Right lobe of liver (tissue), 6 donors: Measurements from ENCODE around the gene DDIT4L. TPM values are rescaled to one million over a fixed set of nuclear protein-coding genes. Genes with fewer than 3 reads are reported as not detected.

Experiments used
- ATAC-seq, 4 donors: fragments of 200-7000 bp; cut with Tn5 transposase; one replicate each; pipeline ENCODE4 v1.9.1; 2020; ENCODE audit warnings: mild to moderate bottlenecking in 4 of 4, moderate library complexity in 4 of 4
- DNase-seq, 3 donors: peaks; one replicate each; pipeline ENCODE4 v3.0.0-alpha.2; 2020
- H3K27ac ChIP-seq, 3 donors: fragments of 200-600 bp; one replicate each; pipeline ENCODE4 v1.8.0; 2022
- H3K27me3 ChIP-seq, 2 donors: fragments of 200-600 bp; one replicate each; pipeline ENCODE4 v1.8.0; 2022
- H3K36me3 ChIP-seq, 4 donors: fragments of 200-600 bp; sonication (generic) in 1 of 4; one replicate each; pipeline versions ENCODE4 v1.5.1 to v1.8.0; 2017 to 2022; ENCODE audit warnings: control low read depth in 1 of 4
- H3K4me1 ChIP-seq, 4 donors: fragments of 200-600 bp; sonication (generic) in 1 of 4; one replicate each; pipeline versions ENCODE4 v1.5.1 to v1.8.0; 2017 to 2022; ENCODE audit warnings: control low read depth in 1 of 4
- H3K4me3 ChIP-seq, 3 donors: fragments of 200-600 bp; one replicate each; pipeline ENCODE4 v1.8.0; 2022
- H3K9me3 ChIP-seq, 4 donors: fragments of 200-600 bp; sonication (generic) in 1 of 4; one replicate each; pipeline versions ENCODE4 v1.5.1 to v1.8.0; 2017 to 2022; ENCODE audit warnings: control low read depth in 1 of 4
- POLR2A ChIP-seq: fragments of 450-650 bp; IDR thresholded peaks from one replicate; pipeline ENCODE4 v1.6.1; 2017; ENCODE audit warnings: antibody characterized with exemption, mild to moderate bottlenecking
- WGBS: methylation state at CpG from one replicate; pipeline ENCODE4 v1.1.6; 2018; ENCODE audit warnings: low coverage, low lambda C conversion rate; ENCODE audit not compliant: insufficient coverage; ENCODE audit errors: missing lambda C conversion rate; 5-methylcytosine and 5-hydroxymethylcytosine counted together
- intact Hi-C, 2 donors: fragments of 100-400 bp; cut with DNase I; formaldehyde crosslinking; loops; one replicate each; pipeline versions ENCODE4 v1.11.2 to v1.14.1; 2022
- total RNA-seq, 6 experiments: library from RNA; depleted of rRNA in 2 of 6; stranded (reverse); fragments of >200 nt in 2 of 6; fragmentation: NEBNext Ultra II Directional in 3 of 6; extraction: Animal tissue kit (Norgen Biotek cat#: 25700) in 3 of 6; gene quantifications; one replicate each; pipeline versions ENCODE4 v1.1.0 to v1.2.4, GENCODE V29; 2016 to 2023
- TF ChIP-seq, protein P1 (sequence below), 4 donors: fragments of 200-600 bp in 3 of 4; fragments of 450-650 bp in 1 of 4; IDR thresholded peaks; one replicate each; pipeline versions ENCODE4 v1.5.1 to v1.8.0; 2016 to 2022; ENCODE audit warnings: antibody characterized with exemption in 4 of 4, mild to moderate bottlenecking in 2 of 4
- donor health status: DM: no; HTN: yes; CAD: no.
- donor health status: DM: no; HTN: no; CAD: no.
- donor health status: DM: no; HTN: no; CAD: no.
- donor health status: DM: no; HTN: yes; CAD: no.
- donor health status: DM: no; HTN: yes; CAD: no.

DDIT4L gene
- total RNA-seq, 6 experiments from 2014 or later: 0.07 to 0.46 (median 0.22) TPM

DNA sequence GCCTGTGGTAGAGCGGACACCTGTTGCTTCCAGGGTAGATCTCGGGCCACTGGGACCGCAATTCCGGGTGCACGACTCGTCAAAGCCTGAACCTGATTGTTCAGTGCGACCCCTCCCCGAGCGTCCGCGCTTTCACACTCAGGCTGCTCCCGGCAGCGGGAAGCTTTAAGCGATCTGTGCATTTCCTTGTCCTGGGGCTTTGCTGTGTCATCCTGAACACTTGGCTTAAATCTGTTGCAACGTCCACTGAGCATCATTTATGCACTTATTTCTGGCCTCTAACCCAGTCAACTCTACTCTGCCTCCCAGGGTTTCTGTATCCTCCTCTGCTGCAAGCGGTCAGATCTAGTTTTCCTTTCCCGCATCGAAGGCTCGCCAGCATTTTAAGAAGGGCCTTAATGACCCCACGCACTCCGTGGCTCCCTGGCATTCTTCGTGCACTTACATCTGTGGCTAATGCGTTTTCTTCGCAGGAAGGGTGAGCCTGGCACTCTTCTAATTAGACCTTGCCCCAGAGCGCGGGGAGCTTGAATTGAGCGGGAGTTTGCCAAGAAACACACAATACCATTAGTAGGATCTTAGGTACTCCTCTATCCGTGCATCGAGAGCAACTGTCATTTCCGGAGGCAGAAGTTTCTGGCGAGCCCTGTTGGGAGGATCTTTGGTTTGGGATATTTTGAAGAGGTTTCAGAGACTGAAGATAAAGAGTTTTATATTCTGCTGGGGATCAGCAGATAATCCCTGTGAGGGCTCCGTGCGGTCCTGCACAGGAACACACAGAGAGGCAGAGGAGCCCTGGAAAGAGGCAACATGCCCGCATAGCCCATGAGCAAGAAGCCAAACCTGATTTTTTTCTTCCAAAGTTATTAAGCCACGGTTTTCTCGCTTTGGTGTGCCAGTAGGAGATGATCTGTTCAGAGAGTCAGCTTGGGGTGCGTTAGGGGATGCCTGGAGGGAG is 654 bp upstream of the DDIT4L start:
- peaks cover 0 to 8% (median 3%) of the 10 kb centered on the region in 4 donors for H3K4me1 ChIP-seq
- H3K4me3 ChIP-seq: peak overlapping the region; percentile 53 to 63 (median 59)
- ATAC-seq (peak; percentile 17 to 48 (median 39)), DNase-seq (no peak)
- no peak for TF ChIP-seq POLR2A
- intact Hi-C loops: no loop called here
- no peaks in the 10 kb centered on the region for H3K27me3 ChIP-seq
- no peak overlapping the region for H3K27ac ChIP-seq
- WGBS: 9% methylated on average over 27 of the region's 37 CpGs
- no peaks in the 10 kb centered on the region for H3K9me3 ChIP-seq
- no peaks in the 10 kb centered on the region for H3K36me3 ChIP-seq

DNA sequence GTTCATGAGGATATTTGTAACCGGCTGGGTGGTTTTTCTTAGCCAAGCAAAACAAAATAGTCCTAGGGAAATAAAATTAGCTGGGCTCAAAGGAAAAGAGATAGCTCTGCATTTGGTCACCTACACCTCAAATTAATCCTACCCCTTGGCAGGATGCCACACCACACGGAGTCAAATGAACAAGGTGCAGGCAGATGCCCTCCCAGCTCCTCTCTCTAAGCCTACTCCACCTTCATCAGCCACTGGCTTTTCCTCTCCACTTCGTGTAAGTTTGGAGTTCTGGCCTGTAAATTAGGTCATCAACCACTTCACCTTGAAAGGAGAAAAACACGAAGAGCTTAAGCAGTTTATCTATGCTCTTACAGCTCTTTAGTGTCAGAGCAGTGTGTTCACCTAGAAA is 1.4 kb downstream of the DDIT4L start:
- no peak overlapping the region for H3K27ac ChIP-seq
- DNase-seq (no peak), ATAC-seq (no peak)
- no peaks in the 10 kb centered on the region for H3K9me3 ChIP-seq
- TF ChIP-seq, protein P1, sequence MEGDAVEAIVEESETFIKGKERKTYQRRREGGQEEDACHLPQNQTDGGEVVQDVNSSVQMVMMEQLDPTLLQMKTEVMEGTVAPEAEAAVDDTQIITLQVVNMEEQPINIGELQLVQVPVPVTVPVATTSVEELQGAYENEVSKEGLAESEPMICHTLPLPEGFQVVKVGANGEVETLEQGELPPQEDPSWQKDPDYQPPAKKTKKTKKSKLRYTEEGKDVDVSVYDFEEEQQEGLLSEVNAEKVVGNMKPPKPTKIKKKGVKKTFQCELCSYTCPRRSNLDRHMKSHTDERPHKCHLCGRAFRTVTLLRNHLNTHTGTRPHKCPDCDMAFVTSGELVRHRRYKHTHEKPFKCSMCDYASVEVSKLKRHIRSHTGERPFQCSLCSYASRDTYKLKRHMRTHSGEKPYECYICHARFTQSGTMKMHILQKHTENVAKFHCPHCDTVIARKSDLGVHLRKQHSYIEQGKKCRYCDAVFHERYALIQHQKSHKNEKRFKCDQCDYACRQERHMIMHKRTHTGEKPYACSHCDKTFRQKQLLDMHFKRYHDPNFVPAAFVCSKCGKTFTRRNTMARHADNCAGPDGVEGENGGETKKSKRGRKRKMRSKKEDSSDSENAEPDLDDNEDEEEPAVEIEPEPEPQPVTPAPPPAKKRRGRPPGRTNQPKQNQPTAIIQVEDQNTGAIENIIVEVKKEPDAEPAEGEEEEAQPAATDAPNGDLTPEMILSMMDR (IDR thresholded peaks at IDR 0.05): no peak
- TF ChIP-seq POLR2A: no peak
- no peak overlapping the region for H3K4me3 ChIP-seq
- intact Hi-C loops: no loop called here
- H3K36me3 ChIP-seq: no peaks in the 10 kb centered on the region
- peaks cover 0 to 8% (median 3%) of the 10 kb centered on the region in 4 donors for H3K4me1 ChIP-seq
- 26% methylated on average over 4 of the region's 4 CpGs for WGBS
- no peaks in the 10 kb centered on the region for H3K27me3 ChIP-seq

DNA sequence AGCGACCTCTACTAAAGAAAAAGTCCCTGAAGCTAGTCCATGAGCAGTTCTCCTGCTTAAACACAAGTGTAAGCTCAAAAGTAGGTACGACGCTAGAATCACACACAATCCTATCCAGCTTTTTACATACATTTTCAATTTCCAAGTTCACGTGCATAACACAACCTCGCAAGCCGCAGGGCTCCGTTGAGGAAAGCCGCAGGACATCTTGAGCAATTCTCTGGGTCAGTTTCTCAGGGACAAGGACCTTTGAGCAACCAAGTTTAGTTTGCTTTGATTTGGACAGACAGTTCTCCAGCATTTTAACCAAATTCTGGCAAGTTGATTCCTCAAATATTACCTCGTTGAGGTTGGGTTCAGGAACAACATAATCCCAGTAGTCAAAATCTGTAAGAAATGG is 2.5 kb downstream of the DDIT4L start:
- intact Hi-C loops: no loop called here
- no peak overlapping the region for H3K27ac ChIP-seq
- H3K4me1 ChIP-seq: peaks cover 0 to 8% (median 3%) of the 10 kb centered on the region in 4 donors
- WGBS: 68% methylated on average over 8 of the region's 9 CpGs
- H3K36me3 ChIP-seq: no peaks in the 10 kb centered on the region
- ATAC-seq: no peak
- H3K27me3 ChIP-seq: no peaks in the 10 kb centered on the region
- TF ChIP-seq, protein P1 (IDR thresholded peaks at IDR 0.05): no peak
- TF ChIP-seq POLR2A: no peak
- no peaks in the 10 kb centered on the region for H3K9me3 ChIP-seq
- no peak for DNase-seq
- no peak overlapping the region for H3K4me3 ChIP-seq

DNA sequence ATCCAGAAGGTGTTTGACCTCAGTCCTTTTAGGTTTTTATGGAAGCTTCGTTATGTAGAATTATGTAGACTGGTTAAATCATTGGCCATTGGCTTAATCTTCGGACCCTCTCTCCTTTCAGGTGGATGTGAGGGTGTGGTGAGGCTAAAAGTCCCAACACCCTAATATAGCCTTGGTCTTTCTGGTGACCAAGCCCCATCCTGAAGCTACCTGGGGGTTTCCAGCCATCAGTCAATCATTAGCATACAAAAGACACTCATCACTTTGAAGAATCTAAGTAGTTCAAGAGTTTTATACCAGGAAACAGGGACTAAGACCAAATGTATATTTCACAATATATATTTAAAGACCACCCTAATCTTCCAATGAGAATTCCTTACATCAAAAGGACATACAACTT is 5.5 kb downstream of the DDIT4L start:
- no peaks in the 10 kb centered on the region for H3K36me3 ChIP-seq
- H3K4me1 ChIP-seq: peaks cover 0 to 6% (median 0%) of the 10 kb centered on the region in 4 donors
- intact Hi-C loops: no loop called here
- no peak overlapping the region for H3K4me3 ChIP-seq
- no peaks in the 10 kb centered on the region for H3K9me3 ChIP-seq
- no peak for DNase-seq
- ATAC-seq: no peak
- no peaks in the 10 kb centered on the region for H3K27me3 ChIP-seq
- TF ChIP-seq POLR2A: no peak
- TF ChIP-seq, protein P1 (IDR thresholded peaks at IDR 0.05): no peak
- H3K27ac ChIP-seq: no peak overlapping the region
- WGBS: 51% methylated on average over 2 of the region's 2 CpGs

DNA sequence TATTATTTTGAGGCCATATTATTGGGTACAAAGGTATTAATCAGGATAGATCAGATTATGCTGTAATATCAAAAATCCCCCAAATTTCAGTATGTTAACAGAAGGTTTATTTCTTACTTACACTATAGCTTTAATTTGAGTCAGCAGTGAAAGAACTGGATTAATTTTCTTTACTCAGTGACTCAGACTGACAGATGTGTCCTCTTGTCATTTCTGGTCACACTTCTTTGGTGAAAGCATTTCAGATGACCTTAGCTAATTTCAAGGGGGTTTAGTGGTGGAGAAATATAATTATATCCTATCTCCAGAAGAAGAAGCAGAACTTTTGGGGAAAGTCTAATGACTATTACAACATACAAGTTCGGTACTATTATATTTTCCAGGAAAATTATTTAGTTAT is 12.4 kb downstream of the DDIT4L start:
- ATAC-seq (no peak), DNase-seq (no peak)
- TF ChIP-seq POLR2A: no peak
- TF ChIP-seq, protein P1 (IDR thresholded peaks at IDR 0.05): no peak
- no peaks in the 10 kb centered on the region for H3K27me3 ChIP-seq
- H3K36me3 ChIP-seq: no peaks in the 10 kb centered on the region
- no peaks in the 10 kb centered on the region for H3K9me3 ChIP-seq
- H3K4me3 ChIP-seq: no peak overlapping the region
- H3K4me1 ChIP-seq: no peaks in the 10 kb centered on the region
- 82% methylated on average over 1 of the region's 1 CpG for WGBS
- intact Hi-C loops: no loop called here
- no peak overlapping the region for H3K27ac ChIP-seq
